ENCODE measurements around the gene RPL13A. TPM values are rescaled to one million over a fixed set of nuclear protein-coding genes. Genes with fewer than 3 reads are reported as not detected.

Gene RPL13A
- total and polyA plus RNA-seq, 9 of the 15 experiments (the other 6 are each of a cell fraction or from before 2014, with no cell fraction given) = 1,744 to 5,482 (median 2,949) TPM

GRCh38 chr19:49486710-49487276, 615 bp upstream of the RPL13A start (continued):
- TF ChIP-seq SP1 (CRISPR knock-in tag; IDR thresholded peaks at IDR 0.05) (no peak), DIDO1 (tag; IDR thresholded peaks at IDR 0.05; ENCODE audit: low read depth) (no peak), POLR2B (IDR thresholded peaks at IDR 0.05; ENCODE audit: low read depth, partially characterized antibody) (no peak), GTF2B (IDR thresholded peaks at IDR 0.05; ENCODE audit: extremely low read depth, insufficient read length) (no peak), BCOR (IDR thresholded peaks at IDR 0.05) (peak; percentile 62; the same call in 1 of the 2 replicates), ZNF134 (CRISPR knock-in tag; conservative IDR thresholded peaks at IDR 0.05) (no peak), PRDM10 (IDR thresholded peaks at IDR 0.05; ENCODE audit: partially characterized antibody) (no peak), KDM1A (IDR thresholded peaks at IDR 0.05) (peak; percentile 16 to 17; a peak in 2 of 4 replicates), ZNF511 (CRISPR knock-in tag; IDR thresholded peaks at IDR 0.05) (peak; percentile 14; the same call in 1 of the 2 replicates), TAF15 (IDR thresholded peaks at IDR 0.05; ENCODE audit: low read depth, low read length) (no peak), ZNF224 (CRISPR knock-in tag; IDR thresholded peaks at IDR 0.05) (no peak), ZNF146 (CRISPR knock-in tag; IDR thresholded peaks at IDR 0.05; ENCODE audit: unreplicated experiment) (no peak), ZNF347 (CRISPR knock-in tag; IDR thresholded peaks at IDR 0.05; ENCODE audit: low read depth) (no peak), DACH1 (IDR thresholded peaks at IDR 0.05; ENCODE audit: partially characterized antibody) (no peak), SMAD3 (CRISPR knock-in tag; conservative IDR thresholded peaks at IDR 0.05) (no peak), RBBP5 (IDR thresholded peaks at IDR 0.05; ENCODE audit: borderline replicate concordance, insufficient read depth, low read length, poor library complexity, severe bottlenecking) (no peak), EZH2 (IDR thresholded peaks at IDR 0.05; ENCODE audit: borderline replicate concordance, low read depth, low read length) (no peak), KLF13 (tag; IDR thresholded peaks at IDR 0.05; ENCODE audit: borderline replicate concordance, low read depth) (no peak), ZNF263 (CRISPR knock-in tag; IDR thresholded peaks at IDR 0.05; ENCODE audit: borderline replicate concordance) (no peak), CHD2 (IDR thresholded peaks at IDR 0.05; ENCODE audit: low read depth, low read length) (no peak), KLF6 (CRISPR knock-in tag; IDR thresholded peaks at IDR 0.05; ENCODE audit: borderline replicate concordance) (no peak), ZSCAN32 (CRISPR knock-in tag; IDR thresholded peaks at IDR 0.05) (no peak), MNT (conservative IDR thresholded peaks at IDR 0.05) (no peak), ZNF23 (CRISPR knock-in tag; IDR thresholded peaks at IDR 0.05) (no peak)
